Parathyroid adenoma (tissue), 2 donors: ENCODE results near the gene SRP68.
A peak's percentile ranks its signal among the peaks of the same experiment; 100 is the strongest.

Experiments
- H2AFZ ChIP-seq: fragments of 300-600 bp; sonication (generic); one replicate; pipeline ENCODE4 v1.7.0; 2017; ENCODE audit warnings: antibody characterized with exemption, mild to moderate bottlenecking
- H3K27ac ChIP-seq: fragments of 300-600 bp; sonication (generic); one replicate; pipeline ENCODE4 v1.7.0; 2017
- H3K27me3 ChIP-seq: fragments of 300-600 bp; sonication (generic); one replicate; pipeline ENCODE4 v1.7.0; 2017; ENCODE audit warnings: low read length; ENCODE audit not compliant: control insufficient read depth, insufficient read depth
- H3K36me3 ChIP-seq: fragments of 300-600 bp; sonication (generic); one replicate; pipeline ENCODE4 v1.7.0; 2017; ENCODE audit warnings: low read length; ENCODE audit not compliant: control insufficient read depth, insufficient read depth
- H3K4me1 ChIP-seq: fragments of 300-600 bp; sonication (generic); one replicate; pipeline ENCODE4 v1.7.0; 2017; ENCODE audit warnings: control low read depth
- H3K4me2 ChIP-seq: fragments of 300-600 bp; sonication (generic); one replicate; pipeline ENCODE4 v1.7.0; 2017; ENCODE audit warnings: low read length
- H3K4me3 ChIP-seq: fragments of 300-600 bp; sonication (generic); one replicate; pipeline ENCODE4 v1.7.0; 2017; ENCODE audit warnings: low read depth, low read length
- H3K79me2 ChIP-seq: fragments of 300-600 bp; sonication (generic); one replicate; pipeline ENCODE4 v1.7.0; 2017; ENCODE audit warnings: control low read depth
- H3K9ac ChIP-seq: fragments of 300-600 bp; sonication (generic); one replicate; pipeline ENCODE4 v1.7.0; 2017; ENCODE audit warnings: mild to moderate bottlenecking
- H3K9me3 ChIP-seq: fragments of 300-600 bp; sonication (generic); one replicate; pipeline ENCODE4 v1.7.0; 2017; ENCODE audit warnings: low read length; ENCODE audit not compliant: control insufficient read depth
- CTCF ChIP-seq: fragments of 300-600 bp; sonication (generic); IDR thresholded peaks from one replicate; pipeline ENCODE4 v1.7.0; 2017; ENCODE audit warnings: antibody characterized with exemption, mild to moderate bottlenecking
- donor health status: primary hyperparathyroidism.

Gene SRP68

GRCh38 chr17:76076765-76077583 lies 4.7 kb upstream of the SRP68 start:
- no peak overlapping the region for H3K9ac ChIP-seq
- H3K9me3 ChIP-seq, result no peaks in the 10 kb centered on the region
- H3K36me3 ChIP-seq, result no peaks in the 10 kb centered on the region
- H3K79me2 ChIP-seq, result peaks cover 2% of the 10 kb centered on the region
- peak overlapping the region; percentile 17 for H2AFZ ChIP-seq
- H3K4me1 ChIP-seq, result peaks cover 42% of the 10 kb centered on the region
- H3K4me3 ChIP-seq, result no peak overlapping the region
- peaks cover 3% of the 10 kb centered on the region for H3K27me3 ChIP-seq
- no peak overlapping the region for H3K27ac ChIP-seq
- no peak for TF ChIP-seq CTCF
- peak overlapping the region; percentile 35 for H3K4me2 ChIP-seq

DNA sequence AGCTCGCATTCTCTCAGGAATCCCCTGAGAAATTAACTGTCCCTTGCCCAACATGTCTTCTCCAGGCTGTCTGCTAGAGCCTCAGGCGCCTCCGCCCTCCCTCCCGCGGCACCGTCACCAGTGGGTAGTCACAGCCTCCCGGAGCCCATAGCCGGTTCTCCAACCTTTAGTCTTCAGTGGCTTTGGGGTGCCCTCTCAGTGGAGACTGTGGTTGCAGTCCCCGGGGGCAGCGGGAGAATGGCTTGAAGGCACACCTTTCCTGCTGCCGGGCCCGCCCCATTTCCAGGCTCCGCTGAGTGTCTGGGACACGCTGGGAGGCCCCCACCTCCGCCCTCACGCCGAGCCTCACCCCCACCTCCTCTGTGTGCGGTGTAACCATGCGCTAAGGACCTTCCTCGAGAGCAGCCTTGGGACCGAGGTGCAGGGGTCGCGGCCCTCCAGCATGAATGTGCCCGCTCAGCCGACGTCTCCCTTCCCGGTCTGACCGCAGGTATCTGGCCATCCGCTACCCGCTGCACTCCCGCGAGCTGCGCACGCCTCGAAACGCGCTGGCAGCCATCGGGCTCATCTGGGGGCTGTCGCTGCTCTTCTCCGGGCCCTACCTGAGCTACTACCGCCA lies 3.9 kb upstream of the SRP68 start:
- Histone ChIP-seq H3K79me2 (peaks cover 9% of the 10 kb centered on the region), H3K4me1 (peaks cover 42% of the 10 kb centered on the region), H3K9ac (no peak overlapping the region), H2AFZ (peak overlapping the region; percentile 17), H3K4me3 (no peak overlapping the region), H3K27me3 (peaks cover 3% of the 10 kb centered on the region), H3K27ac (no peak overlapping the region), H3K4me2 (peak overlapping the region; percentile 35), H3K9me3 (no peaks in the 10 kb centered on the region), H3K36me3 (no peaks in the 10 kb centered on the region)
- TF ChIP-seq CTCF, result no peak

GRCh38 chr17:76075364-76076145 lies 3.2 kb upstream of the SRP68 start:
- H3K79me2 ChIP-seq, result peaks cover 10% of the 10 kb centered on the region
- H3K9me3 ChIP-seq, result no peaks in the 10 kb centered on the region
- H3K9ac ChIP-seq, result no peak overlapping the region
- peaks cover 3% of the 10 kb centered on the region for H3K27me3 ChIP-seq
- no peak for TF ChIP-seq CTCF
- H2AFZ ChIP-seq, result no peak overlapping the region
- no peak overlapping the region for H3K4me3 ChIP-seq
- no peak overlapping the region for H3K27ac ChIP-seq
- H3K4me2 ChIP-seq, result peak overlapping the region; percentile 11
- peaks cover 40% of the 10 kb centered on the region for H3K4me1 ChIP-seq
- H3K36me3 ChIP-seq, result no peaks in the 10 kb centered on the region

GRCh38 chr17:76074390-76075363 lies 2.4 kb upstream of the SRP68 start, which contains the start of gene GALR2:
GALR2 (plus strand) TSS chr17:76074781; CDS start chr17:76074884, 103 bp downstream.
- TF ChIP-seq CTCF, result no peak
- peaks cover 15% of the 10 kb centered on the region for H3K79me2 ChIP-seq
- peaks cover 36% of the 10 kb centered on the region for H3K4me1 ChIP-seq
- H3K4me2 ChIP-seq, result peak within 1 kb of the TSS; percentile 11
- H3K9me3 ChIP-seq, result no peaks in the 10 kb centered on the region
- H3K27me3 ChIP-seq, result peaks cover 3% of the 10 kb centered on the region
- H3K9ac ChIP-seq, result no peak within 1 kb of the TSS
- H3K4me3 ChIP-seq, result no peak within 1 kb of the TSS
- no peaks in the 10 kb centered on the region for H3K36me3 ChIP-seq
- no peak within 1 kb of the TSS for H3K27ac ChIP-seq
- H2AFZ ChIP-seq, result peak within 1 kb of the TSS; percentile 12
